HCT116 (cell line): ENCODE measurements around the gene FNDC3B. TPM values are rescaled to one million over a fixed set of nuclear protein-coding genes. Genes with fewer than 3 reads are reported as not detected.

ENCODE experiments used
- ATAC-seq: fragments of 200-7000 bp; cut with Tn5 transposase; 2 replicates; pipeline ENCODE4 v1.9.1; 2020; ENCODE audit warnings: mild to moderate bottlenecking, moderate library complexity
- BruUV-seq: library from RNA; stranded (reverse); fragments of 400-500 nt; replicated peaks from 2 replicates; lab custom pipeline; 2021; lab: Mats Ljungman, UMichigan
- CTCF ChIA-PET: fragments of 300-600 bp; sonication (Branson Sonifier 250); formaldehyde crosslinking; loops from one replicate; lab custom pipeline; 2021; ENCODE audit warnings: antibody characterized with exemption; lab: Charles Lee
- POLR2A ChIA-PET: fragments of 300-600, 350-600 bp; sonication (Branson Sonifier 250); formaldehyde crosslinking; loops from one replicate; lab custom pipeline; 2021; ENCODE audit warnings: antibody characterized with exemption; lab: Charles Lee
- RAD21 ChIA-PET, 2 experiments: fragments of 300-600 bp; sonication (Branson Sonifier 250); formaldehyde crosslinking; loops; one replicate each; lab custom pipeline; 2023; ENCODE audit warnings: low total read pairs in 2 of 2; ENCODE audit not compliant: uncharacterized antibody in 2 of 2, unreplicated experiment in 2 of 2, low non-redundant PET in 1 of 2; lab: Charles Lee
- DNase-seq: peaks from one replicate; pipeline ENCODE4 v3.0.0-alpha.2; 2010; ENCODE audit warnings: low read depth, low spot score
- H2AFZ ChIP-seq: fragments of 200-600 bp; shearing (Covaris generic), sonication (generic); 2 replicates; pipeline ENCODE4 v1.6.1; 2017; ENCODE audit warnings: low read depth, mixed run types, mixed read lengths, antibody characterized with exemption, low read length; ENCODE audit not compliant: poor library complexity, severe bottlenecking
- H3K27ac ChIP-seq: 2 replicates; pipeline ENCODE4 v1.5.1; 2012; ENCODE audit warnings: low read depth, low read length
- H3K27me3 ChIP-seq: fragments of 200-600 bp; sonication (generic); 2 replicates; pipeline ENCODE4 v1.6.1; 2016; ENCODE audit warnings: mixed run types, low read length, mixed read lengths; ENCODE audit not compliant: insufficient read depth
- H3K36me3 ChIP-seq, 2 experiments: fragments of 200-500 bp in 1 of 2; fragments of 200-600 bp in 1 of 2; sonication (Bioruptor generic) in 1 of 2; sonication (generic) in 1 of 2; 2 replicates each; pipeline versions ENCODE4 v1.5.1 to v1.6.1; 2014 to 2016; ENCODE audit warnings: low read length in 2 of 2, inconsistent platforms in 1 of 2, mixed read lengths in 1 of 2, mixed run types in 1 of 2; ENCODE audit not compliant: insufficient read depth in 2 of 2, control insufficient read depth in 1 of 2
- H3K4me1 ChIP-seq, 2 experiments: fragments of 200-600 bp in 1 of 2; sonication (generic) in 1 of 2; 2 replicates each; pipeline versions ENCODE4 v1.5.1 to v1.6.1; 2012 to 2017; ENCODE audit warnings: low read length in 2 of 2, inconsistent platforms in 1 of 2, mild to moderate bottlenecking in 1 of 2, mixed read lengths in 1 of 2, mixed run types in 1 of 2, moderate library complexity in 1 of 2; ENCODE audit not compliant: insufficient read depth in 2 of 2, control insufficient read depth in 1 of 2
- H3K4me2 ChIP-seq: fragments of 200-600 bp; sonication (generic); 2 replicates; pipeline ENCODE4 v1.6.1; 2017; ENCODE audit warnings: mixed run types, low read length, mixed read lengths
- H3K4me3 ChIP-seq, 2 experiments: fragments of 200-600 bp in 1 of 2; sonication (generic) in 1 of 2; replicated peaks in 1 of 2; 2 replicates each; pipeline ENCODE4 v1.5.1; 2011 to 2016; ENCODE audit warnings: low read length in 2 of 2, control low read depth in 1 of 2, low read depth in 1 of 2, mild to moderate bottlenecking in 1 of 2, mixed read lengths in 1 of 2, mixed run types in 1 of 2
- H3K79me2 ChIP-seq: fragments of 200-600 bp; sonication (generic); 2 replicates; pipeline ENCODE4 v1.6.1; 2017; ENCODE audit warnings: mild to moderate bottlenecking, mixed run types, low read length, moderate library complexity, mixed read lengths; ENCODE audit not compliant: insufficient read depth
- H3K9ac ChIP-seq: fragments of 200-600 bp; sonication (generic); 2 replicates; pipeline ENCODE4 v1.6.1; 2016; ENCODE audit warnings: low read length, mixed read lengths
- H3K9me2 ChIP-seq: fragments of 200-600 bp; sonication (generic), shearing (Covaris generic); 2 replicates; pipeline ENCODE4 v1.6.1; 2017; ENCODE audit warnings: mixed run types, mild to moderate bottlenecking, moderate library complexity; ENCODE audit not compliant: insufficient read depth
- H3K9me3 ChIP-seq, 2 experiments: fragments of 200-500 bp in 1 of 2; fragments of 200-600 bp in 1 of 2; sonication (Bioruptor generic) in 1 of 2; sonication (generic) in 1 of 2; 2 replicates each; pipeline ENCODE4 v1.6.1; 2014 to 2017; ENCODE audit warnings: low read length in 2 of 2, mixed read lengths in 2 of 2, inconsistent platforms in 1 of 2, low read depth in 1 of 2, mild to moderate bottlenecking in 1 of 2, mixed run types in 1 of 2, moderate library complexity in 1 of 2; ENCODE audit not compliant: control insufficient read depth in 1 of 2, insufficient read depth in 1 of 2
- H4K20me1 ChIP-seq: fragments of 200-600 bp; sonication (generic), shearing (Covaris generic); 2 replicates; pipeline ENCODE4 v1.6.1; 2017; ENCODE audit warnings: mixed run types, mild to moderate bottlenecking, moderate library complexity; ENCODE audit not compliant: insufficient read depth
- CBX3 ChIP-seq: IDR thresholded peaks from 2 replicates; pipeline ENCODE4 v1.6.1; 2012; ENCODE audit warnings: low read depth
- CEBPB ChIP-seq: IDR thresholded peaks from 2 replicates; pipeline ENCODE4 v1.6.1; 2012; ENCODE audit warnings: low read depth
- EGR1 ChIP-seq: IDR thresholded peaks from 2 replicates; pipeline ENCODE4 v1.6.1; 2012; ENCODE audit warnings: low read depth
- ELF1 ChIP-seq: IDR thresholded peaks from 2 replicates; pipeline ENCODE4 v1.6.1; 2012; ENCODE audit warnings: low read depth, borderline replicate concordance
- EZH2 ChIP-seq: fragments of 200-600 bp; sonication (generic); IDR thresholded peaks from 2 replicates; pipeline ENCODE4 v1.6.1; 2017; ENCODE audit warnings: antibody characterized with exemption, mixed run types
- EZH2phosphoT487 ChIP-seq: fragments of 200-600 bp; IDR thresholded peaks from 2 replicates; pipeline ENCODE4 v1.6.1; 2018; ENCODE audit warnings: antibody characterized with exemption, borderline replicate concordance
- FOSL1 ChIP-seq: IDR thresholded peaks from 2 replicates; pipeline ENCODE4 v1.6.1; 2012; ENCODE audit warnings: low read depth
- JUND ChIP-seq: IDR thresholded peaks from 2 replicates; pipeline ENCODE4 v1.6.1; 2012
- POLR2AphosphoS5 ChIP-seq: IDR thresholded peaks from 2 replicates; pipeline ENCODE4 v1.6.1; 2011; ENCODE audit warnings: mild to moderate bottlenecking, low read depth, low read length, moderate library complexity
- RAD21 ChIP-seq: IDR thresholded peaks from 2 replicates; pipeline ENCODE4 v1.6.1; 2012; ENCODE audit warnings: low read depth, mild to moderate bottlenecking
- SIN3A ChIP-seq: IDR thresholded peaks from 2 replicates; pipeline ENCODE4 v1.6.1; 2012; ENCODE audit warnings: low read depth
- SP1 ChIP-seq: IDR thresholded peaks from 2 replicates; pipeline ENCODE4 v1.6.1; 2012; ENCODE audit warnings: low read depth
- SRF ChIP-seq: IDR thresholded peaks from 2 replicates; pipeline ENCODE4 v1.6.1; 2012; ENCODE audit warnings: low read depth
- TCF7L2 ChIP-seq: IDR thresholded peaks from 2 replicates; pipeline ENCODE4 v1.7.0; 2011; ENCODE audit warnings: borderline replicate concordance, inconsistent platforms; ENCODE audit not compliant: insufficient read depth, insufficient read length; ENCODE audit errors: extremely low read depth
- YY1 ChIP-seq: IDR thresholded peaks from 2 replicates; pipeline ENCODE4 v1.6.1; 2011; ENCODE audit warnings: low read length, low read depth, moderate library complexity, mild to moderate bottlenecking; ENCODE audit not compliant: insufficient replicate concordance; ENCODE audit errors: extremely low read depth
- ZFX ChIP-seq: fragments of 450-650 bp; IDR thresholded peaks from 2 replicates; pipeline ENCODE4 v1.6.1; 2017
- intact Hi-C: fragments of 100-400 bp; cut with micrococcal nuclease; formaldehyde crosslinking; loops from 2 replicates; pipeline ENCODE4 v1.10.0; 2022
- total RNA-seq: library from RNA; stranded (reverse); gene quantifications from one replicate; pipeline ENCODE4 v1.2.1, GENCODE V29; 2021; ENCODE audit not compliant: unreplicated experiment
- TF ChIP-seq, protein P1 (sequence below), 3 experiments: fragments of 200-600 bp in 1 of 3; sonication (generic) in 1 of 3; IDR thresholded peaks in 2 of 3; conservative IDR thresholded peaks in 1 of 3; 2 replicates each; pipeline ENCODE4 v1.5.1; 2012 to 2017; ENCODE audit warnings: low read depth in 2 of 3, low read length in 2 of 3, antibody characterized with exemption in 1 of 3, borderline replicate concordance in 1 of 3, control low read depth in 1 of 3, mild to moderate bottlenecking in 1 of 3, mixed read lengths in 1 of 3, mixed run types in 1 of 3, moderate library complexity in 1 of 3; ENCODE audit not compliant: insufficient read depth in 1 of 3
- TF ChIP-seq, protein P2 (sequence below): IDR thresholded peaks from 2 replicates; pipeline ENCODE4 v1.6.1; 2012
- TF ChIP-seq, protein P3 (sequence below): IDR thresholded peaks from 2 replicates; pipeline ENCODE4 v1.6.1; 2011; ENCODE audit warnings: mild to moderate bottlenecking, low read length, moderate library complexity; ENCODE audit not compliant: insufficient replicate concordance; ENCODE audit errors: extremely low read depth

The FNDC3B gene
- total RNA-seq, 1 experiment from 2014 or later: 45.7 TPM

DNA sequence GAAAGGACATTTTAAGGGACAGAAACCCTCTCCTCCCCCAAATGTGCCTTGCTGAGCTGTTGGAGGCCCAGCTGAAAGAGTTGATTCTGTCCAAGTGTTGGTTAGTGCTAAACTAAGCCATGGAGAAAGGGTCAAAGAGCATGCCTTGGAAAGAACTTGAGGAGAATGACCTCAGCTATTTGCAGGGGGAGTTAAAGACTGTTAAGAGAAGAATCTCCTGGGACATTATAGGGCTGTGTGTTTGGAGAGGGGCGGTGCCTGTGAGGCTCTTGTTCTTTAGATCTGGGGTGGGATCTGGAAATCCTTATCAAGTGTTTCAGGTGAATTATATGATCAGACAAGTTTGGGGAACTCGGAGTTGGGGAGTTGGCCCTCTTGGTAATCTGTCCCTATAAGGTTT is 13.0 kb downstream of the FNDC3B start:
- Histone ChIP-seq H3K9ac (no peak overlapping the region), H3K27ac (no peak overlapping the region), H3K4me1 (no peaks in the 10 kb centered on the region), H3K4me2 (no peak overlapping the region), H3K79me2 (peaks cover 65% of the 10 kb centered on the region), H3K4me3 (no peak overlapping the region), H4K20me1 (no peaks in the 10 kb centered on the region), H3K36me3 (0 out of 4 replicates have a peak, but pooled peaks cover 0 to 2% of the 10 kb centered on the region in 2 experiments), H3K27me3 (no peaks in the 10 kb centered on the region), H3K9me2 (no peaks in the 10 kb centered on the region), H2AFZ (no peak overlapping the region), H3K9me3 (no peaks in the 10 kb centered on the region)
- CTCF ChIA-PET: no interaction called here
- intact Hi-C loops: no loop called here
- POLR2A ChIA-PET: no interaction called here
- no peak for DNase-seq
- TF ChIP-seq ELF1 (no peak), TCF7L2 (no peak), CBX3 (no peak), JUND (no peak), SIN3A (no peak), SRF (no peak), CEBPB (no peak)
- TF ChIP-seq, protein P1, sequence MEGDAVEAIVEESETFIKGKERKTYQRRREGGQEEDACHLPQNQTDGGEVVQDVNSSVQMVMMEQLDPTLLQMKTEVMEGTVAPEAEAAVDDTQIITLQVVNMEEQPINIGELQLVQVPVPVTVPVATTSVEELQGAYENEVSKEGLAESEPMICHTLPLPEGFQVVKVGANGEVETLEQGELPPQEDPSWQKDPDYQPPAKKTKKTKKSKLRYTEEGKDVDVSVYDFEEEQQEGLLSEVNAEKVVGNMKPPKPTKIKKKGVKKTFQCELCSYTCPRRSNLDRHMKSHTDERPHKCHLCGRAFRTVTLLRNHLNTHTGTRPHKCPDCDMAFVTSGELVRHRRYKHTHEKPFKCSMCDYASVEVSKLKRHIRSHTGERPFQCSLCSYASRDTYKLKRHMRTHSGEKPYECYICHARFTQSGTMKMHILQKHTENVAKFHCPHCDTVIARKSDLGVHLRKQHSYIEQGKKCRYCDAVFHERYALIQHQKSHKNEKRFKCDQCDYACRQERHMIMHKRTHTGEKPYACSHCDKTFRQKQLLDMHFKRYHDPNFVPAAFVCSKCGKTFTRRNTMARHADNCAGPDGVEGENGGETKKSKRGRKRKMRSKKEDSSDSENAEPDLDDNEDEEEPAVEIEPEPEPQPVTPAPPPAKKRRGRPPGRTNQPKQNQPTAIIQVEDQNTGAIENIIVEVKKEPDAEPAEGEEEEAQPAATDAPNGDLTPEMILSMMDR (IDR thresholded peaks at IDR 0.05 in 2 of 3, conservative IDR thresholded peaks at IDR 0.05 in 1 of 3; ENCODE audit: borderline replicate concordance in 1 of 3, insufficient read depth in 1 of 3, low read depth in 2 of 3, low read length in 2 of 3): no peak
- ATAC-seq: no peak
- no TSS peak for BruUV-seq
- RAD21 ChIA-PET: no interaction called here

DNA sequence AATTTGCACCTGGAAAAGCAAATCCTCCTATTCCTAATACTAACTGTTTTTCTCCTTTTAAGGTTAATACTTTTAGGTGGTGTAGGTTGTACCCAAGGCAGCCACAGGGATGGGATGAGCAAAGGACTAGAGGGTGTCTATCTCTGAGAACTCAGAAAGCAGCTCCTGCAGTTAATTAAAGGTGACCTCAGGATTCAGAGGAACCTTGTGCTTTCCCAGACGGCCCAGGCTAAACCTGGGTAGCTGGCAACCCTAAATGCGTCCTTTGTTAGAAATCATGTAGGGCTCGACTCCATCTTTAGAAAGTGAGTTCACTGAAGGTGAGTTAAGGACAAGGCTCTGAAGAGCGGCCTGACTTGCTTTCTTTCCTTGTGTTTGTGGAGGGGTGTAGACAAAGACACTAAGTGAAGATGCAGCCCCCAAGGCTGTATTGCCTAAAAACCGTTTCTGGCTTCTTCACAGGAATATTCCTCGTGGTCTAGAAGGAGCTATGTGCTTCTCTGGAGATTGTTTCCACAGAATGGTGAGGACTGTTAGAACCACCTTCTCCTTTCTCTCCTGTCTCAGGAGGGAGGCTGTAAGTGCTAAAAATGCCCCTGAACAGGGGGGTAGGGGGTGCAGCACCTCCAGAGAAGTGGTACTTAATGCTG is 14.9 kb downstream of the FNDC3B start:
- RAD21 ChIA-PET: no interaction called here
- ATAC-seq (no peak), DNase-seq (no peak)
- intact Hi-C loops: no loop called here
- Histone ChIP-seq H2AFZ (no peak overlapping the region), H4K20me1 (peaks cover 4% of the 10 kb centered on the region; the same call in 1 of the 2 replicates), H3K79me2 (peaks cover 65% of the 10 kb centered on the region), H3K9ac (no peak overlapping the region), H3K4me1 (no peaks in the 10 kb centered on the region), H3K27ac (no peak overlapping the region), H3K9me2 (no peaks in the 10 kb centered on the region), H3K27me3 (no peaks in the 10 kb centered on the region), H3K9me3 (no peaks in the 10 kb centered on the region), H3K4me3 (no peak overlapping the region), H3K4me2 (no peak overlapping the region), H3K36me3 (0 out of 4 replicates have a peak, but pooled peaks cover 0 to 2% of the 10 kb centered on the region in 2 experiments)
- POLR2A ChIA-PET: no interaction called here
- CTCF ChIA-PET: no interaction called here
- BruUV-seq: no TSS peak
- TF ChIP-seq, protein P2, sequence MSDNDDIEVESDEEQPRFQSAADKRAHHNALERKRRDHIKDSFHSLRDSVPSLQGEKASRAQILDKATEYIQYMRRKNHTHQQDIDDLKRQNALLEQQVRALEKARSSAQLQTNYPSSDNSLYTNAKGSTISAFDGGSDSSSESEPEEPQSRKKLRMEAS: no peak
- TF ChIP-seq EGR1 (no peak), SP1 (no peak), EZH2phosphoT487 (no peak), CBX3 (no peak), FOSL1 (no peak), POLR2AphosphoS5 (no peak), EZH2 (no peak), ZFX (no peak), YY1 (no peak), RAD21 (no peak)
- TF ChIP-seq, protein P3, sequence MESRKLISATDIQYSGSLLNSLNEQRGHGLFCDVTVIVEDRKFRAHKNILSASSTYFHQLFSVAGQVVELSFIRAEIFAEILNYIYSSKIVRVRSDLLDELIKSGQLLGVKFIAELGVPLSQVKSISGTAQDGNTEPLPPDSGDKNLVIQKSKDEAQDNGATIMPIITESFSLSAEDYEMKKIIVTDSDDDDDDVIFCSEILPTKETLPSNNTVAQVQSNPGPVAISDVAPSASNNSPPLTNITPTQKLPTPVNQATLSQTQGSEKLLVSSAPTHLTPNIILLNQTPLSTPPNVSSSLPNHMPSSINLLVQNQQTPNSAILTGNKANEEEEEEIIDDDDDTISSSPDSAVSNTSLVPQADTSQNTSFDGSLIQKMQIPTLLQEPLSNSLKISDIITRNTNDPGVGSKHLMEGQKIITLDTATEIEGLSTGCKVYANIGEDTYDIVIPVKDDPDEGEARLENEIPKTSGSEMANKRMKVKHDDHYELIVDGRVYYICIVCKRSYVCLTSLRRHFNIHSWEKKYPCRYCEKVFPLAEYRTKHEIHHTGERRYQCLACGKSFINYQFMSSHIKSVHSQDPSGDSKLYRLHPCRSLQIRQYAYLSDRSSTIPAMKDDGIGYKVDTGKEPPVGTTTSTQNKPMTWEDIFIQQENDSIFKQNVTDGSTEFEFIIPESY: no peak
